Measurements from ENCODE around the gene SIX2. TPM values are rescaled to one million over a fixed set of nuclear protein-coding genes. Genes with fewer than 3 reads are reported as not detected.

SIX2 gene
- polyA plus RNA-seq, 1 experiment, result 0.36 TPM

GRCh38 chr2:45024097-45024496 is 14.8 kb upstream of the SIX2 start:
- peaks cover 5% of the 10 kb centered on the region for H3K27me3 ChIP-seq (ENCODE audit: control insufficient read depth, insufficient read depth, low read length)
- ChIA-PET CTCF (interaction anchor here (1.4 kb wide), 1 partner anchor 10 kb away, joined by 3 read pairs; no protein-coding TSS in a partner anchor), POLR2A (no interaction called here)
- TF ChIP-seq CTCF (IDR thresholded peaks at IDR 0.05; ENCODE audit: insufficient read depth, low read depth, low read length), result no peak
- H3K36me3 ChIP-seq (ENCODE audit: control insufficient read depth, insufficient read depth, low read length), result no peaks in the 10 kb centered on the region
- DNase-seq (ENCODE audit: low read depth), result no peak
- H3K4me3 ChIP-seq (ENCODE audit: low read depth, low read length), result no peak overlapping the region

GRCh38 chr2:45020439-45020838 is 11.2 kb upstream of the SIX2 start:
- POLR2A ChIA-PET, result no interaction called here
- no peaks in the 10 kb centered on the region for H3K36me3 ChIP-seq (ENCODE audit: control insufficient read depth, insufficient read depth, low read length)
- no peak for DNase-seq (ENCODE audit: low read depth)
- no peak for TF ChIP-seq CTCF (IDR thresholded peaks at IDR 0.05; ENCODE audit: insufficient read depth, low read depth, low read length)
- H3K27me3 ChIP-seq (ENCODE audit: control insufficient read depth, insufficient read depth, low read length), result peaks cover 13% of the 10 kb centered on the region
- H3K4me3 ChIP-seq (ENCODE audit: low read depth, low read length), result no peak overlapping the region
- CTCF ChIA-PET, result interaction anchor here (1.2 kb wide), 1 partner anchor 13 kb away, joined by 3 read pairs; no protein-coding TSS in a partner anchor

- no peak overlapping the region for H3K4me3 ChIP-seq (ENCODE audit: low read depth, low read length)
- no peaks in the 10 kb centered on the region for H3K36me3 ChIP-seq (ENCODE audit: control insufficient read depth, insufficient read depth, low read length)
- ChIA-PET CTCF (interaction anchor here (1.5 kb wide), 1 partner anchor 36 kb away, joined by 8 read pairs; no protein-coding TSS in a partner anchor), POLR2A (no interaction called here)
- H3K27me3 ChIP-seq (ENCODE audit: control insufficient read depth, insufficient read depth, low read length), result peaks cover 22% of the 10 kb centered on the region
- TF ChIP-seq CTCF (IDR thresholded peaks at IDR 0.05; ENCODE audit: insufficient read depth, low read depth, low read length), result no peak
- no peak for DNase-seq (ENCODE audit: low read depth)
Measured at GRCh38 chr2:45018023-45018422, 8.8 kb upstream of the SIX2 start.

GRCh38 chr2:45014831-45015230 is 5.6 kb upstream of the SIX2 start:
- ChIA-PET POLR2A (no interaction called here), CTCF (interaction anchor here (0.7 to 1.8 kb wide), 5 partner anchors 9 to 483 kb away, joined by 3 to 8 read pairs (median 3); no protein-coding TSS in a partner anchor)
- DNase-seq (ENCODE audit: low read depth), result no peak
- no peaks in the 10 kb centered on the region for H3K36me3 ChIP-seq (ENCODE audit: control insufficient read depth, insufficient read depth, low read length)
- no peak for TF ChIP-seq CTCF (IDR thresholded peaks at IDR 0.05; ENCODE audit: insufficient read depth, low read depth, low read length)
- no peak overlapping the region for H3K4me3 ChIP-seq (ENCODE audit: low read depth, low read length)
- H3K27me3 ChIP-seq (ENCODE audit: control insufficient read depth, insufficient read depth, low read length), result peaks cover 40% of the 10 kb centered on the region

- POLR2A ChIA-PET, result no interaction called here
- TF ChIP-seq CTCF (IDR thresholded peaks at IDR 0.05; ENCODE audit: insufficient read depth, low read depth, low read length), result peak; percentile 60
- DNase-seq (ENCODE audit: low read depth), result no peak
- peaks cover 40% of the 10 kb centered on the region for H3K27me3 ChIP-seq (ENCODE audit: control insufficient read depth, insufficient read depth, low read length)
- CTCF ChIA-PET, result interaction anchor here (0.6 to 2.3 kb wide), 18 partner anchors 8 to 483 kb away, joined by 3 to 8 read pairs (median 3); no protein-coding TSS in a partner anchor
- no peaks in the 10 kb centered on the region for H3K36me3 ChIP-seq (ENCODE audit: control insufficient read depth, insufficient read depth, low read length)
- peak overlapping the region; percentile 23 for H3K4me3 ChIP-seq (ENCODE audit: low read depth, low read length)
Measured at GRCh38 chr2:45014016-45014702, 4.9 kb upstream of the SIX2 start.
